Aorta (tissue), 5 donors: ENCODE results near the gene SART3. TPM values are rescaled to one million over a fixed set of nuclear protein-coding genes. Genes with fewer than 3 reads are reported as not detected.
A peak's percentile ranks its signal among the peaks of the same experiment; 100 is the strongest.
"Not testable (repeated sequence)": the region's sequence is repeated elsewhere in the genome, so short reads cannot be mapped to it uniquely, and the experiment has no call there.

Experiments used
- ATAC-seq: fragments of 200-7000 bp; cut with Tn5 transposase; one replicate; pipeline ENCODE4 v1.9.1; 2022; ENCODE audit warnings: moderate library complexity; ENCODE audit not compliant: low FRiP score
- DNase-seq, 2 donors: peaks; one replicate each; pipeline ENCODE4 v3.0.0-alpha.2; 2020
- H3K27ac ChIP-seq, 2 donors: one replicate each; pipeline ENCODE4 v1.5.1; 2013; ENCODE audit warnings: low read length in 2 of 2, mild to moderate bottlenecking in 2 of 2, moderate library complexity in 2 of 2, control low read depth in 1 of 2, inconsistent platforms in 1 of 2, low read depth in 1 of 2
- H3K27me3 ChIP-seq, 2 donors: one replicate each; pipeline ENCODE4 v1.6.1; 2013; ENCODE audit warnings: control low read depth in 1 of 2, low read length in 1 of 2, mild to moderate bottlenecking in 1 of 2, moderate library complexity in 1 of 2; ENCODE audit not compliant: insufficient read depth in 2 of 2, control insufficient read depth in 1 of 2
- H3K36me3 ChIP-seq, 2 donors: one replicate each; pipeline ENCODE4 v1.6.1; 2013; ENCODE audit warnings: control low read depth in 1 of 2, low read length in 1 of 2, mild to moderate bottlenecking in 1 of 2; ENCODE audit not compliant: insufficient read depth in 2 of 2, control insufficient read depth in 1 of 2
- H3K4me1 ChIP-seq, 2 donors: one replicate each; pipeline ENCODE4 v1.6.1; 2013; ENCODE audit warnings: low read length in 2 of 2, control low read depth in 1 of 2, mild to moderate bottlenecking in 1 of 2, moderate library complexity in 1 of 2; ENCODE audit not compliant: insufficient read depth in 2 of 2, control insufficient read depth in 1 of 2
- H3K4me3 ChIP-seq, 2 donors: one replicate each; pipeline ENCODE4 v1.5.1; 2013; ENCODE audit warnings: low read length in 2 of 2, control low read depth in 1 of 2, mild to moderate bottlenecking in 1 of 2
- H3K9me3 ChIP-seq: one replicate; pipeline ENCODE4 v1.6.1; 2013; ENCODE audit warnings: mild to moderate bottlenecking, low read length; ENCODE audit not compliant: control insufficient read depth
- WGBS, 2 donors: extraction: QIAGEN DNeasy Blood & Tissue Kit; methylation state at CpG; one replicate each; pipeline ENCODE4 v1.1.7; 2013; 5-methylcytosine and 5-hydroxymethylcytosine counted together
- intact Hi-C, 2 donors: fragments of 100-400 bp; cut with DNase I; formaldehyde crosslinking; loops; one replicate each; pipeline versions ENCODE4 v1.14.2 to v1.15.0; 2022
- polyA plus RNA-seq, 2 donors: library from polyadenylated mRNA; stranded (reverse); fragments of 200-250 nt; gene quantifications; one replicate each; pipeline ENCODE4 v1.2.3, GENCODE V29; 2013
- total RNA-seq, 2 donors: library from RNA; stranded (reverse); fragmentation: NEBNext Ultra II Directional; extraction: Animal tissue kit (Norgen Biotek cat#: 25700); gene quantifications; one replicate each; pipeline ENCODE4 v1.2.1, GENCODE V29; 2021
- donor health status: healthy with polysubstance abuse.
- donor health status: Bipolar disorder and iron deficiency.
- donor health status: DM: no; HTN: no; CAD: no.
- donor health status: DM: no; HTN: no; CAD: no.
- donor health status: DM: yes; HTN: yes; CAD: no.

The SART3 gene
- total and polyA plus RNA-seq, 4 donors: 11.5 to 51.3 (median 35.0) TPM

GRCh38 chr12:108562348-108563135, 1.6 kb upstream of the SART3 start, which contains the start of gene ISCU:
Gene ISCU, plus strand, starts transcription at chr12:108562596. Its CDS starts 27 bp downstream, at chr12:108562623.
- H3K4me1 ChIP-seq: peaks cover 0 to 9% of the 10 kb centered on the region in 2 donors
- peaks cover 0 to 14% of the 10 kb centered on the region in 2 donors for H3K36me3 ChIP-seq
- H3K9me3 ChIP-seq: no peaks in the 10 kb centered on the region
- DNase-seq (peak; percentile 99 to 100), ATAC-seq (peak; percentile 95)
- WGBS, 2 donors: 0% methylated on average over 71 to 72 of the region's 72 CpGs
- no peaks in the 10 kb centered on the region for H3K27me3 ChIP-seq
- intact Hi-C loops: loop anchor here (2.0 to 10.0 kb wide), 8 partner anchors 56 to 530 kb away; partner anchors contain the start of genes ALKBH2 (in 2 of the 2), SSH1 (in 2 of the 2) and CORO1C (in 1 of the 2)
- peak within 1 kb of the TSS; percentile 60 to 88 for H3K4me3 ChIP-seq
- peak within 1 kb of the TSS in 1 of 2 donors; percentile 87 for H3K27ac ChIP-seq

GRCh38 chr12:108561852-108562347, 927 bp upstream of the SART3 start:
- DNase-seq (no peak), ATAC-seq (no peak)
- Histone ChIP-seq H3K4me3 (peak overlapping the region; percentile 4 to 83), H3K36me3 (peaks cover 0 to 8% of the 10 kb centered on the region in 2 donors), H3K9me3 (no peaks in the 10 kb centered on the region), H3K27ac (peak overlapping the region in 1 of 2 donors; percentile 72), H3K4me1 (peaks cover 0 to 9% of the 10 kb centered on the region in 2 donors), H3K27me3 (no peaks in the 10 kb centered on the region)
- intact Hi-C loops: loop anchor here (2.0 to 10.0 kb wide), 8 partner anchors 57 to 531 kb away; partner anchors contain the start of genes ALKBH2 (in 2 of the 2), SSH1 (in 2 of the 2) and CORO1C (in 1 of the 2)
- WGBS, 2 donors: 1% methylated on average over 20 of the region's 20 CpGs

GRCh38 chr12:108560321-108560721, 652 bp downstream of the SART3 start:
- intact Hi-C loops: loop anchor here (5.0 to 10.0 kb wide), 4 partner anchors 172 to 532 kb away; partner anchors contain the start of genes ALKBH2 (in 1 of the 2), CORO1C (in 1 of the 2) and SSH1 (in 1 of the 2)
- 1% methylated on average over 12 of the region's 12 CpGs for WGBS, 2 donors
- Histone ChIP-seq H3K9me3 (no peaks in the 10 kb centered on the region), H3K4me3 (peak overlapping the region; percentile 64 to 83), H3K27ac (no peak overlapping the region), H3K27me3 (no peaks in the 10 kb centered on the region), H3K36me3 (peaks cover 0 to 7% of the 10 kb centered on the region in 2 donors), H3K4me1 (peaks cover 0 to 9% of the 10 kb centered on the region in 2 donors)
- no peak for DNase-seq
- ATAC-seq: no peak

GRCh38 chr12:108559748-108560147, 1.2 kb downstream of the SART3 start:
- Histone ChIP-seq H3K4me1 (peaks cover 0 to 9% of the 10 kb centered on the region in 2 donors), H3K27ac (no peak overlapping the region)
- no peak for ATAC-seq

GRCh38 chr12:108559007-108559655, 1.8 kb downstream of the SART3 start:
- Histone ChIP-seq H3K36me3 (peaks cover 0 to 4% of the 10 kb centered on the region in 2 donors), H3K27me3 (no peaks in the 10 kb centered on the region), H3K9me3 (no peaks in the 10 kb centered on the region), H3K27ac (no peak overlapping the region), H3K4me1 (peaks cover 0 to 9% of the 10 kb centered on the region in 2 donors), H3K4me3 (no peak overlapping the region)
- DNase-seq (no peak), ATAC-seq (no peak)
- intact Hi-C loops: no loop called here
- WGBS, 2 donors: 83 to 87% methylated on average over 13 to 14 of the region's 14 CpGs

More at GRCh38 chr12:108559748-108560147, 1.2 kb downstream of the SART3 start:
- Histone ChIP-seq H3K27me3 (no peaks in the 10 kb centered on the region), H3K36me3 (peaks cover 0 to 4% of the 10 kb centered on the region in 2 donors), H3K9me3 (no peaks in the 10 kb centered on the region), H3K4me3 (peak overlapping the region in 1 of 2 donors; percentile 83)
- intact Hi-C loops: loop anchor here (5.0 to 10.0 kb wide), 4 partner anchors 173 to 533 kb away; partner anchors contain the start of genes ALKBH2 (in 1 of the 2), CORO1C (in 1 of the 2) and SSH1 (in 1 of the 2)
- no peak for DNase-seq
- WGBS, 2 donors: 70 to 71% methylated on average over 3 of the region's 3 CpGs

GRCh38 chr12:108555383-108555782, 5.6 kb downstream of the SART3 start:
- ATAC-seq, H3K4me1 ChIP-seq, H3K4me3 ChIP-seq, DNase-seq, H3K27ac ChIP-seq, H3K27me3 ChIP-seq, intact Hi-C loops, H3K9me3 ChIP-seq, H3K36me3 ChIP-seq: not testable (repeated sequence)
- WGBS, 2 donors: 85 to 87% methylated on average over 9 of the region's 9 CpGs

GRCh38 chr12:108553799-108554198, 7.2 kb downstream of the SART3 start:
- no peak for ATAC-seq
- no peaks in the 10 kb centered on the region for H3K27me3 ChIP-seq
- WGBS, 2 donors: 89 to 92% methylated on average over 5 of the region's 5 CpGs
- no peaks in the 10 kb centered on the region for H3K9me3 ChIP-seq
- H3K27ac ChIP-seq: no peak overlapping the region
- H3K4me3 ChIP-seq: no peak overlapping the region
- H3K4me1 ChIP-seq: no peaks in the 10 kb centered on the region
- DNase-seq: no peak
- H3K36me3 ChIP-seq: peaks cover 0 to 4% of the 10 kb centered on the region in 2 donors
- intact Hi-C loops: no loop called here

- H3K9me3 ChIP-seq: no peaks in the 10 kb centered on the region
- H3K4me1 ChIP-seq: no peaks in the 10 kb centered on the region
- no peaks in the 10 kb centered on the region for H3K27me3 ChIP-seq
- ATAC-seq (no peak), DNase-seq (no peak)
- intact Hi-C loops: no loop called here
- no peak overlapping the region for H3K4me3 ChIP-seq
- 79% methylated on average over 5 of the region's 5 CpGs for WGBS, 2 donors
- no peaks in the 10 kb centered on the region for H3K36me3 ChIP-seq
- H3K27ac ChIP-seq: no peak overlapping the region
Observed at GRCh38 chr12:108551535-108551934, 9.4 kb downstream of the SART3 start.
